Right renal pelvis (tissue), 4 donors: ENCODE measurements around the gene TSPAN3. TPM values are rescaled to one million over a fixed set of nuclear protein-coding genes. Genes with fewer than 3 reads are reported as not detected.

ENCODE experiments used
- DNase-seq, 4 donors: peaks; one replicate each; pipeline ENCODE4 v3.0.0-alpha.2; 2013; ENCODE audit warnings: low read depth in 4 of 4, low spot score in 3 of 4, missing footprints in 1 of 4
- polyA plus RNA-seq, 4 donors: library from polyadenylated mRNA; unstranded; fragments of 120-200 nt; gene quantifications; one replicate each; pipeline ENCODE4 v1.2.1, GENCODE V29; 2013; ENCODE audit not compliant: insufficient read length in 4 of 4

Gene TSPAN3
- polyA plus RNA-seq, 4 donors = 467 to 525 (median 484) TPM

GRCh38 chr15:77035584-77035983 is 35.3 kb downstream of the TSPAN3 start:
- no peak for DNase-seq

- no peak for DNase-seq
Observed at GRCh38 chr15:77034695-77035489, 36.0 kb downstream of the TSPAN3 start.

- no peak for DNase-seq
Observed at GRCh38 chr15:77033729-77034671, 36.9 kb downstream of the TSPAN3 start.

GRCh38 chr15:77033417-77033728 is 37.5 kb downstream of the TSPAN3 start:
- no peak for DNase-seq

- DNase-seq = no peak
Observed at GRCh38 chr15:77032647-77033416, 38.1 kb downstream of the TSPAN3 start.

GRCh38 chr15:77032052-77032646 is 38.8 kb downstream of the TSPAN3 start:
- no peak for DNase-seq

- no peak for DNase-seq
Observed at GRCh38 chr15:77031376-77032050, 39.4 kb downstream of the TSPAN3 start.

- DNase-seq = no peak
Observed at GRCh38 chr15:77030928-77031375, 40.0 kb downstream of the TSPAN3 start.

GRCh38 chr15:77030048-77030927 is 40.6 kb downstream of the TSPAN3 start:
- DNase-seq = no peak

- DNase-seq = no peak
Observed at GRCh38 chr15:77029166-77030047, 41.5 kb downstream of the TSPAN3 start.

- DNase-seq = no peak
Observed at GRCh38 chr15:77028451-77029165, 42.3 kb downstream of the TSPAN3 start.

GRCh38 chr15:77027697-77028450 is 43.0 kb downstream of the TSPAN3 start:
- DNase-seq = no peak

- DNase-seq = no peak
Observed at GRCh38 chr15:77027111-77027696, 43.7 kb downstream of the TSPAN3 start.

GRCh38 chr15:77026501-77027110 is 44.3 kb downstream of the TSPAN3 start:
- no peak for DNase-seq

GRCh38 chr15:77025941-77026411 is 44.9 kb downstream of the TSPAN3 start:
- DNase-seq = no peak
